H1 (cell line): ENCODE measurements around the gene TCTN3. TPM values are rescaled to one million over a fixed set of nuclear protein-coding genes. Genes with fewer than 3 reads are reported as not detected.
"Not testable (repeated sequence)": the region's sequence is repeated elsewhere in the genome, so short reads cannot be mapped to it uniquely, and the experiment has no call there.

ENCODE experiments used
- CTCF ChIA-PET: fragments of 300-600 bp; sonication (Branson Sonifier 250); formaldehyde crosslinking; loops from one replicate; lab custom pipeline; 2021; ENCODE audit not compliant: partially characterized antibody; lab: Charles Lee
- POLR2A ChIA-PET: fragments of 300-600 bp; sonication (Branson Sonifier 250); formaldehyde crosslinking; loops from one replicate; lab custom pipeline; 2021; ENCODE audit warnings: inconsistent platforms; ENCODE audit not compliant: partially characterized antibody; lab: Charles Lee
- DNase-seq, 2 experiments: peaks; one replicate each; pipeline versions ENCODE4 v3.0.0 to v3.0.0-alpha.2; 2010 to 2022; ENCODE audit warnings: low spot score in 2 of 2, low read depth in 1 of 2, mixed read lengths in 1 of 2
- FAIRE-seq: peaks from 2 replicates; lab custom pipeline; 2011; peaks lifted over from hg19 to GRCh38; lab: Jason Lieb, UNC
- H2AFZ ChIP-seq: 2 replicates; pipeline ENCODE4 v1.8.1; 2012; ENCODE audit warnings: low read length, inconsistent platforms
- H2AK5ac ChIP-seq: 2 replicates; pipeline ENCODE4 v1.6.1; 2013; ENCODE audit warnings: low read depth, low read length
- H2BK120ac ChIP-seq: replicated peaks from 2 replicates; pipeline ENCODE3; 2013; ENCODE audit warnings: low read depth, low read length, inconsistent platforms
- H2BK12ac ChIP-seq: 2 replicates; pipeline ENCODE4 v1.6.1; 2013; ENCODE audit warnings: low read depth, low read length
- H2BK15ac ChIP-seq: 2 replicates; pipeline ENCODE4 v1.6.1; 2013; ENCODE audit warnings: low read length
- H2BK20ac ChIP-seq: 2 replicates; pipeline ENCODE4 v1.6.1; 2013; ENCODE audit warnings: low read length
- H2BK5ac ChIP-seq: 2 replicates; pipeline ENCODE4 v1.6.1; 2013; ENCODE audit warnings: low read depth, low read length
- H3K14ac ChIP-seq: 2 replicates; pipeline ENCODE4 v1.6.1; 2013; ENCODE audit warnings: inconsistent platforms; ENCODE audit not compliant: insufficient read length
- H3K18ac ChIP-seq: 2 replicates; pipeline ENCODE4 v1.6.1; 2013; ENCODE audit warnings: low read length; ENCODE audit errors: extremely low read depth
- H3K23ac ChIP-seq: 2 replicates; pipeline ENCODE4 v1.6.1; 2013; ENCODE audit warnings: inconsistent platforms; ENCODE audit not compliant: insufficient read length
- H3K23me2 ChIP-seq: 2 replicates; pipeline ENCODE4 v1.6.1; 2013; ENCODE audit warnings: low read depth, low read length
- H3K27ac ChIP-seq: 2 replicates; pipeline ENCODE4 v1.6.1; 2011; ENCODE audit warnings: low read depth, low read length, inconsistent platforms
- H3K27me3 ChIP-seq, 4 experiments: replicated peaks in 1 of 4; 1 replicate in 1 of 4; 2 replicates in 3 of 4; pipeline versions ENCODE4 v1.6.1 to v1.8.1; 2011 to 2013; ENCODE audit warnings: low read length in 3 of 4, mild to moderate bottlenecking in 3 of 4, inconsistent platforms in 2 of 4, mixed read lengths in 2 of 4, moderate library complexity in 1 of 4; ENCODE audit not compliant: control insufficient read depth in 3 of 4, insufficient read depth in 3 of 4; ENCODE audit errors: extremely low read depth in 1 of 4
- H3K36me3 ChIP-seq, 4 experiments: 2 replicates each; pipeline versions ENCODE4 v1.6.1 to v1.8.1; 2011 to 2013; ENCODE audit warnings: mild to moderate bottlenecking in 4 of 4, low read length in 3 of 4, moderate library complexity in 2 of 4, control low read depth in 1 of 4, inconsistent platforms in 1 of 4; ENCODE audit not compliant: insufficient read depth in 4 of 4, control insufficient read depth in 2 of 4
- H3K4ac ChIP-seq: replicated peaks from 2 replicates; pipeline ENCODE3; 2013; ENCODE audit warnings: low read length, low read depth, mixed read lengths, inconsistent platforms; ENCODE audit not compliant: insufficient read length
- H3K4me1 ChIP-seq, 4 experiments: replicated peaks in 1 of 4; 1 replicate in 1 of 4; 2 replicates in 3 of 4; pipeline versions ENCODE4 v1.6.1 to v1.8.1; 2011 to 2013; ENCODE audit warnings: low read length in 3 of 4, inconsistent platforms in 2 of 4, mixed read lengths in 1 of 4; ENCODE audit not compliant: insufficient read depth in 4 of 4, control insufficient read depth in 3 of 4
- H3K4me2 ChIP-seq, 2 experiments: 2 replicates each; pipeline versions ENCODE4 v1.6.1 to v1.8.1; 2011 to 2013; ENCODE audit warnings: low read depth in 2 of 2, low read length in 2 of 2, control low read depth in 1 of 2, inconsistent platforms in 1 of 2, mild to moderate bottlenecking in 1 of 2; ENCODE audit not compliant: insufficient read depth in 1 of 2
- H3K4me3 ChIP-seq, 4 experiments: fragments of 200-600, 300-600 bp in 1 of 4; sonication (generic), shearing (Covaris generic), sonication (Bioruptor Twin) in 1 of 4; 2 replicates each; pipeline versions ENCODE4 v1.5.1 to v1.8.1; 2011 to 2016; ENCODE audit warnings: low read length in 4 of 4, low read depth in 3 of 4, control low read depth in 2 of 4, inconsistent platforms in 2 of 4, mild to moderate bottlenecking in 2 of 4, mixed read lengths in 1 of 4, moderate library complexity in 1 of 4; ENCODE audit not compliant: insufficient read depth in 2 of 4; ENCODE audit errors: extremely low read depth in 1 of 4
- H3K56ac ChIP-seq: replicated peaks from 2 replicates; pipeline ENCODE3; 2013; ENCODE audit warnings: low read depth, mild to moderate bottlenecking, mixed read lengths, low read length, inconsistent platforms; ENCODE audit not compliant: insufficient read length
- H3K79me1 ChIP-seq: 2 replicates; pipeline ENCODE4 v1.6.1; 2013; ENCODE audit warnings: low read depth, low read length, control low read depth
- H3K79me2 ChIP-seq, 2 experiments: 2 replicates each; pipeline versions ENCODE4 v1.6.1 to v1.8.1; 2012 to 2013; ENCODE audit warnings: low read length in 2 of 2, mild to moderate bottlenecking in 2 of 2, inconsistent platforms in 1 of 2; ENCODE audit not compliant: insufficient read depth in 2 of 2, control insufficient read depth in 1 of 2
- H3K9ac ChIP-seq, 4 experiments: replicated peaks in 1 of 4; 1 replicate in 1 of 4; 2 replicates in 3 of 4; pipeline versions ENCODE4 v1.6.1 to v1.8.1; 2011 to 2013; ENCODE audit warnings: low read depth in 3 of 4, low read length in 3 of 4, control low read depth in 2 of 4, mild to moderate bottlenecking in 2 of 4, moderate library complexity in 2 of 4, inconsistent platforms in 1 of 4; ENCODE audit errors: extremely low read depth in 1 of 4
- H3K9me3 ChIP-seq, 2 experiments: 2 replicates each; pipeline versions ENCODE4 v1.6.1 to v1.8.1; 2012 to 2013; ENCODE audit warnings: mild to moderate bottlenecking in 2 of 2, moderate library complexity in 2 of 2, control low read depth in 1 of 2, inconsistent platforms in 1 of 2, low read depth in 1 of 2, low read length in 1 of 2, mixed read lengths in 1 of 2; ENCODE audit not compliant: insufficient read depth in 2 of 2
- H4K20me1 ChIP-seq, 2 experiments: replicated peaks in 1 of 2; 2 replicates each; pipeline versions ENCODE3 to v1.8.1; 2011 to 2013; ENCODE audit warnings: inconsistent platforms in 2 of 2, low read length in 2 of 2, mild to moderate bottlenecking in 1 of 2; ENCODE audit not compliant: insufficient read depth in 2 of 2, control insufficient read depth in 1 of 2
- H4K5ac ChIP-seq: 2 replicates; pipeline ENCODE4 v1.6.1; 2013; ENCODE audit warnings: low read length, low read depth, mixed read lengths, inconsistent platforms; ENCODE audit not compliant: insufficient read length
- H4K8ac ChIP-seq: 2 replicates; pipeline ENCODE4 v1.8.0; 2013; ENCODE audit warnings: mild to moderate bottlenecking, moderate library complexity, low read length, inconsistent platforms; ENCODE audit not compliant: insufficient read depth; ENCODE audit errors: extremely low read depth
- H4K91ac ChIP-seq: replicated peaks from 2 replicates; pipeline ENCODE3; 2013; ENCODE audit warnings: low read length, mixed read lengths, inconsistent platforms; ENCODE audit not compliant: insufficient read length
- WGBS, 2 experiments: shearing (Covaris generic) in 1 of 2; methylation state at CpG; one replicate each; pipeline versions ENCODE4 v1.1.6 to v1.1.7; 2013 to 2015; ENCODE audit warnings: low lambda C conversion rate in 2 of 2, mixed read lengths in 2 of 2, inconsistent platforms in 1 of 2, low coverage in 1 of 2, missing lambda C conversion rate in 1 of 2; ENCODE audit not compliant: insufficient replicate concordance in 2 of 2, insufficient coverage in 1 of 2, insufficient read length in 1 of 2; ENCODE audit errors: extremely low coverage in 1 of 2, missing lambda C conversion rate in 1 of 2; 5-methylcytosine and 5-hydroxymethylcytosine counted together
- polyA plus RNA-seq, 7 experiments: library from polyadenylated mRNA; depleted of rRNA in 3 of 7; stranded (reverse) in 5 of 7; unstranded in 2 of 7; fragments of >200 nt in 5 of 7; fragments of 200-250 nt in 2 of 7; gene quantifications; 1 replicate in 5 of 7; 2 replicates in 1 of 7; 4 replicates in 1 of 7; pipeline versions ENCODE4 v1.2.1 to v1.2.3, GENCODE V29; 2011 to 2013; ENCODE audit warnings: missing spikeins in 2 of 7, mixed read lengths in 2 of 7
- total RNA-seq: library from RNA; stranded (reverse); fragmentation: NEBNext Ultra II Directional; extraction: Animal tissue kit (Norgen Biotek cat#: 25700); gene quantifications from 2 replicates; pipeline ENCODE4 v1.2.1, GENCODE V29; 2021

TCTN3 gene
- total and polyA plus RNA-seq, 2 of the 8 experiments (the other 6 are each of a cell fraction or from before 2014, with no cell fraction given) = 34.7 to 39.8 TPM

DNA sequence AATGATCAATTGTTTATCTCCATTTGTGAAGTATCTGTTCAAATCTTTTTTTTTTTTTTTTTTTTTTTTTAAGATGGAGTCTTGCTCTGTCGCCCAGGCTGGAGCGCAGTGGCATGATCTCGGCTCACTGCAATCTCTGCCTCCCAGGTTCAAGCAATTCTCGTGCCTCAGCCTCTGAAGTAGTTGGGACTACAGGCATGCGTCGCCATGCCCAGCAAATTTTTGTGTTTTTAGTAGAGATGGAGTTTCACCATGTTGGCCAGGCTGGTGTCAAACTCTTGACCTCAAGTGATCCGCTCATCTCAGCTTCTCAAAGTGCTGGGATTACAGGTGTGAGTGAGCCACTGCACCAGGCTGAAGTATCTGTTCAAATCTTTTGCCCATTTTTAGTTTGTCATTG, 21.1 kb downstream of the TCTN3 start:
- FAIRE-seq, H3K4me3 ChIP-seq, H4K91ac ChIP-seq, H2BK120ac ChIP-seq, H3K4me2 ChIP-seq, H2AFZ ChIP-seq, H3K9me3 ChIP-seq, H3K4me1 ChIP-seq, H3K27ac ChIP-seq, H3K14ac ChIP-seq, DNase-seq, H2BK5ac ChIP-seq, POLR2A ChIA-PET, H3K23me2 ChIP-seq, H3K27me3 ChIP-seq, H3K79me1 ChIP-seq, H3K4ac ChIP-seq, H2BK15ac ChIP-seq, H3K9ac ChIP-seq, H3K23ac ChIP-seq, H2BK12ac ChIP-seq, H4K5ac ChIP-seq, H4K20me1 ChIP-seq, H2BK20ac ChIP-seq, H3K18ac ChIP-seq, H2AK5ac ChIP-seq, H4K8ac ChIP-seq, H3K56ac ChIP-seq, H3K79me2 ChIP-seq: not testable (repeated sequence)
- WGBS, 2 experiments = 93% methylated on average over 7 of the region's 7 CpGs; no CpG with 5 or more reads in 1 of the 2 experiments
- CTCF ChIA-PET = interaction anchor here (0.7 to 2.0 kb wide), 4 partner anchors 21 to 192 kb away, joined by 3 to 5 read pairs (median 4); partner anchors contain the start of gene TCTN3
- peaks cover 0 to 29% (median under 1%) of the 10 kb centered on the region in 4 experiments; a peak in 2 of 8 replicates for H3K36me3 ChIP-seq
